Neural cell (in vitro differentiated cells): Measurements from ENCODE around the gene HSD17B2.

Experiments used
- EZH2 ChIP-seq: fragments of 200-600, 300-800 bp; shearing (Covaris generic), sonication (generic); IDR thresholded peaks from 2 replicates; pipeline ENCODE4 v1.6.1; 2014; ENCODE audit warnings: antibody characterized with exemption, low read length, borderline replicate concordance, mild to moderate bottlenecking; ENCODE audit not compliant: insufficient read depth, poor library complexity, severe bottlenecking
- RAD21 ChIP-seq: fragments of 450-650 bp; conservative IDR thresholded peaks from 2 replicates; pipeline ENCODE4 v1.6.1; 2014; ENCODE audit warnings: antibody characterized with exemption, mild to moderate bottlenecking, moderate library complexity
- REST ChIP-seq: IDR thresholded peaks from 2 replicates; pipeline ENCODE4 v1.6.1; 2012; ENCODE audit warnings: borderline replicate concordance
- TAF1 ChIP-seq: IDR thresholded peaks from 2 replicates; pipeline ENCODE4 v1.6.1; 2012; ENCODE audit warnings: low read depth
- TF ChIP-seq, protein P1 (sequence below): fragments of 450-650 bp; IDR thresholded peaks from 2 replicates; pipeline ENCODE4 v1.5.1; 2014; ENCODE audit warnings: antibody characterized with exemption, mild to moderate bottlenecking, moderate library complexity; ENCODE audit not compliant: poor library complexity, severe bottlenecking

GRCh38 chr16:82135844-82136243 lies 100.8 kb downstream of the HSD17B2 start:
- TF ChIP-seq, protein P1, sequence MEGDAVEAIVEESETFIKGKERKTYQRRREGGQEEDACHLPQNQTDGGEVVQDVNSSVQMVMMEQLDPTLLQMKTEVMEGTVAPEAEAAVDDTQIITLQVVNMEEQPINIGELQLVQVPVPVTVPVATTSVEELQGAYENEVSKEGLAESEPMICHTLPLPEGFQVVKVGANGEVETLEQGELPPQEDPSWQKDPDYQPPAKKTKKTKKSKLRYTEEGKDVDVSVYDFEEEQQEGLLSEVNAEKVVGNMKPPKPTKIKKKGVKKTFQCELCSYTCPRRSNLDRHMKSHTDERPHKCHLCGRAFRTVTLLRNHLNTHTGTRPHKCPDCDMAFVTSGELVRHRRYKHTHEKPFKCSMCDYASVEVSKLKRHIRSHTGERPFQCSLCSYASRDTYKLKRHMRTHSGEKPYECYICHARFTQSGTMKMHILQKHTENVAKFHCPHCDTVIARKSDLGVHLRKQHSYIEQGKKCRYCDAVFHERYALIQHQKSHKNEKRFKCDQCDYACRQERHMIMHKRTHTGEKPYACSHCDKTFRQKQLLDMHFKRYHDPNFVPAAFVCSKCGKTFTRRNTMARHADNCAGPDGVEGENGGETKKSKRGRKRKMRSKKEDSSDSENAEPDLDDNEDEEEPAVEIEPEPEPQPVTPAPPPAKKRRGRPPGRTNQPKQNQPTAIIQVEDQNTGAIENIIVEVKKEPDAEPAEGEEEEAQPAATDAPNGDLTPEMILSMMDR: no peak
- TF ChIP-seq TAF1 (no peak), RAD21 (no peak), EZH2 (no peak), REST (no peak)
